DMS153 treated with DMSO at 0.1 percent for 48 hours (cell line): ENCODE data around the gene ZXDC.

ENCODE experiments used
- DNase-seq: peaks from one replicate; lab custom pipeline; 2025; ENCODE audit not compliant: unreplicated experiment; lab: John Stamatoyannopoulos, UW

The ZXDC gene

GRCh38 chr3:126511291-126511690 is 35.6 kb upstream of the ZXDC start:
- DNase-seq: no peak

GRCh38 chr3:126510308-126510910 is 34.7 kb upstream of the ZXDC start:
- no peak for DNase-seq

- no peak for DNase-seq
These were observed 34.1 kb upstream of the ZXDC start for GRCh38 chr3:126509597-126510307.

- DNase-seq: no peak
These were observed 32.9 kb upstream of the ZXDC start for GRCh38 chr3:126508564-126508964.

GRCh38 chr3:126507886-126508285 is 32.2 kb upstream of the ZXDC start:
- no peak for DNase-seq

- DNase-seq: no peak
These were observed 28.0 kb upstream of the ZXDC start for GRCh38 chr3:126503701-126504100.

GRCh38 chr3:126502656-126503055 is 27.0 kb upstream of the ZXDC start:
- DNase-seq: no peak

- DNase-seq: no peak
These were observed 26.0 kb upstream of the ZXDC start for GRCh38 chr3:126501736-126502135.

GRCh38 chr3:126501054-126501453 is 25.4 kb upstream of the ZXDC start:
- no peak for DNase-seq

GRCh38 chr3:126500016-126500415 is 24.3 kb upstream of the ZXDC start:
- no peak for DNase-seq

- DNase-seq: no peak
These were observed 23.7 kb upstream of the ZXDC start for GRCh38 chr3:126499401-126499800.

GRCh38 chr3:126498929-126499328 is 23.2 kb upstream of the ZXDC start:
- no peak for DNase-seq

GRCh38 chr3:126498461-126498860 is 22.8 kb upstream of the ZXDC start:
- no peak for DNase-seq

- DNase-seq: no peak
These were observed 22.3 kb upstream of the ZXDC start for GRCh38 chr3:126497956-126498355.

- DNase-seq: no peak
These were observed 21.5 kb upstream of the ZXDC start for GRCh38 chr3:126496894-126497850.

- DNase-seq: no peak
These were observed 20.1 kb upstream of the ZXDC start for GRCh38 chr3:126495786-126496185.

GRCh38 chr3:126494970-126495230 is 19.2 kb upstream of the ZXDC start:
- DNase-seq: no peak

- DNase-seq: no peak
These were observed 18.7 kb upstream of the ZXDC start for GRCh38 chr3:126494204-126494969.

GRCh38 chr3:126493739-126494138 is 18.0 kb upstream of the ZXDC start:
- DNase-seq: no peak

GRCh38 chr3:126493051-126493450 is 17.4 kb upstream of the ZXDC start:
- DNase-seq: no peak
